Adrenal gland (tissue), 12 donors: Measurements from ENCODE around the gene DMXL2. TPM values are rescaled to one million over a fixed set of nuclear protein-coding genes. Genes with fewer than 3 reads are reported as not detected.

Source experiments
- DNase-seq, 7 donors: peaks; one replicate each; pipeline ENCODE4 v3.0.0-alpha.2; 2019 to 2020
- H3K27ac ChIP-seq, 5 donors: fragments of 200-600 bp; sonication (generic) in 4 of 5; 1 replicate in 3 of 5; 2 replicates in 2 of 5; pipeline versions ENCODE4 v1.5.1 to v1.8.0; 2016 to 2020; ENCODE audit warnings: mild to moderate bottlenecking in 1 of 5
- H3K27me3 ChIP-seq: fragments of 200-600 bp; 2 replicates; pipeline ENCODE4 v1.8.0; 2021
- H3K36me3 ChIP-seq, 2 donors: fragments of 200-600 bp; replicated peaks in 1 of 2; 1 replicate in 1 of 2; 2 replicates in 1 of 2; pipeline versions ENCODE4 v1.5.1 to v1.8.0; 2018 to 2022
- H3K4me1 ChIP-seq, 2 donors: fragments of 200-600 bp; replicated peaks in 1 of 2; 1 replicate in 1 of 2; 2 replicates in 1 of 2; pipeline versions ENCODE4 v1.5.1 to v1.8.0; 2018 to 2021
- H3K4me3 ChIP-seq, 4 donors: fragments of 200-600 bp; sonication (generic) in 3 of 4; one replicate each; pipeline ENCODE4 v1.5.1; 2016 to 2018
- H3K9me3 ChIP-seq, 3 donors: fragments of 200-600 bp; sonication (generic) in 1 of 3; replicated peaks in 1 of 3; 1 replicate in 2 of 3; 2 replicates in 1 of 3; pipeline versions ENCODE4 v1.5.1 to v1.8.0; 2016 to 2021
- CTCF ChIP-seq, 6 experiments: fragments of 450-650 bp in 4 of 6; fragments of 200-600 bp in 2 of 6; sonication (generic) in 1 of 6; IDR thresholded peaks; 1 replicate in 5 of 6; 2 replicates in 1 of 6; pipeline versions ENCODE4 v1.5.1 to v1.8.0; 2016 to 2021; ENCODE audit warnings: antibody characterized with exemption in 6 of 6, mild to moderate bottlenecking in 2 of 6, moderate library complexity in 1 of 6
- POLR2A ChIP-seq, 2 donors: fragments of 450-650 bp; IDR thresholded peaks; one replicate each; pipeline ENCODE4 v1.6.1; 2017; ENCODE audit warnings: antibody characterized with exemption in 2 of 2, mild to moderate bottlenecking in 2 of 2, moderate library complexity in 1 of 2
- WGBS, 4 donors: extraction: QIAGEN DNeasy Blood & Tissue Kit in 2 of 4; methylation state at CpG; one replicate each; pipeline versions ENCODE4 v1.1.5 to v1.1.7; 2013 to 2017; 5-methylcytosine and 5-hydroxymethylcytosine counted together
- intact Hi-C, 2 donors: fragments of 100-400 bp; cut with DNase I; formaldehyde crosslinking; loops; one replicate each; pipeline versions ENCODE4 v1.14.1 to v1.15.0; 2022 to 2023
- polyA plus RNA-seq, 3 donors: library from polyadenylated mRNA; stranded (reverse); fragments of 200-250 nt in 2 of 3; fragments of 350-450 nt in 1 of 3; fragmentation: Illumina TruSeq in 1 of 3; extraction: RNeasy Lipid Tissue Mini Kit (QIAGEN cat#74804) in 1 of 3; gene quantifications; one replicate each; pipeline ENCODE4 v1.2.3, GENCODE V29; 2013 to 2014
- total RNA-seq, 9 donors: library from RNA; depleted of rRNA in 4 of 9; stranded (reverse); fragments of >200 nt in 4 of 9; fragments of 120-200 nt in 1 of 9; fragmentation: NEBNext Ultra II Directional in 1 of 9; extraction: Animal tissue kit (Norgen Biotek cat#: 25700) in 1 of 9; gene quantifications; one replicate each; pipeline versions ENCODE4 v1.1.0 to v1.2.4, GENCODE V29; 2013 to 2023
- donor health status: healthy with polysubstance abuse.
- donor health status: Bipolar disorder and iron deficiency.
- donor health status: DM: yes; HTN: yes; CAD: no.
- donor health status: DM: no; HTN: no; CAD: no.
- donor health status: DM: no; HTN: no; CAD: no.
- donor health status: DM: yes; HTN: yes; CAD: no.

Gene DMXL2
- total and polyA plus RNA-seq, 12 donors, result 19.6 to 51.4 (median 24.8) TPM

- Histone ChIP-seq H3K27me3 (no peaks in the 10 kb centered on the region), H3K27ac (no peak overlapping the region), H3K4me3 (no peak overlapping the region), H3K4me1 (no peaks in the 10 kb centered on the region), H3K9me3 (no peaks in the 10 kb centered on the region), H3K36me3 (peaks cover 0 to 9% of the 10 kb centered on the region in 2 donors)
- intact Hi-C loops, result no loop called here
- no peak for DNase-seq
- peak in 2 of 6 experiments; percentile 7 to 26 for TF ChIP-seq CTCF (IDR thresholded peaks at IDR 0.05)
- no peak for TF ChIP-seq POLR2A (IDR thresholded peaks at IDR 0.05)
- WGBS, 4 donors, result 88 to 94% (median 90%) methylated on average over 5 of the region's 5 CpGs
These were observed 123.1 kb downstream of the DMXL2 start for GRCh38 chr15:51499379-51499976.

- no peaks in the 10 kb centered on the region for H3K9me3 ChIP-seq
These were observed 124.8 kb downstream of the DMXL2 start for GRCh38 chr15:51497806-51498205.

GRCh38 chr15:51496246-51496645 lies 126.3 kb downstream of the DMXL2 start:
- Histone ChIP-seq H3K4me3 (no peak overlapping the region), H3K9me3 (no peaks in the 10 kb centered on the region), H3K36me3 (peaks cover 0 to 9% of the 10 kb centered on the region in 2 donors), H3K27me3 (no peaks in the 10 kb centered on the region), H3K4me1 (no peaks in the 10 kb centered on the region), H3K27ac (no peak overlapping the region)
- TF ChIP-seq CTCF (IDR thresholded peaks at IDR 0.05) (no peak), POLR2A (IDR thresholded peaks at IDR 0.05) (no peak)
- intact Hi-C loops, result no loop called here
- WGBS, 4 donors, result 69 to 80% (median 74%) methylated on average over 1 of the region's 1 CpG
- DNase-seq, result no peak

More at GRCh38 chr15:51497806-51498205, 124.8 kb downstream of the DMXL2 start:
- no peak for DNase-seq
- Histone ChIP-seq H3K27me3 (no peaks in the 10 kb centered on the region), H3K36me3 (peaks cover 0 to 9% of the 10 kb centered on the region in 2 donors), H3K27ac (no peak overlapping the region), H3K4me3 (no peak overlapping the region), H3K4me1 (no peaks in the 10 kb centered on the region)
- TF ChIP-seq CTCF (IDR thresholded peaks at IDR 0.05) (no peak), POLR2A (IDR thresholded peaks at IDR 0.05) (no peak)
- 95 to 99% (median 98%) methylated on average over 3 of the region's 3 CpGs for WGBS, 4 donors
- intact Hi-C loops, result no loop called here

DNA sequence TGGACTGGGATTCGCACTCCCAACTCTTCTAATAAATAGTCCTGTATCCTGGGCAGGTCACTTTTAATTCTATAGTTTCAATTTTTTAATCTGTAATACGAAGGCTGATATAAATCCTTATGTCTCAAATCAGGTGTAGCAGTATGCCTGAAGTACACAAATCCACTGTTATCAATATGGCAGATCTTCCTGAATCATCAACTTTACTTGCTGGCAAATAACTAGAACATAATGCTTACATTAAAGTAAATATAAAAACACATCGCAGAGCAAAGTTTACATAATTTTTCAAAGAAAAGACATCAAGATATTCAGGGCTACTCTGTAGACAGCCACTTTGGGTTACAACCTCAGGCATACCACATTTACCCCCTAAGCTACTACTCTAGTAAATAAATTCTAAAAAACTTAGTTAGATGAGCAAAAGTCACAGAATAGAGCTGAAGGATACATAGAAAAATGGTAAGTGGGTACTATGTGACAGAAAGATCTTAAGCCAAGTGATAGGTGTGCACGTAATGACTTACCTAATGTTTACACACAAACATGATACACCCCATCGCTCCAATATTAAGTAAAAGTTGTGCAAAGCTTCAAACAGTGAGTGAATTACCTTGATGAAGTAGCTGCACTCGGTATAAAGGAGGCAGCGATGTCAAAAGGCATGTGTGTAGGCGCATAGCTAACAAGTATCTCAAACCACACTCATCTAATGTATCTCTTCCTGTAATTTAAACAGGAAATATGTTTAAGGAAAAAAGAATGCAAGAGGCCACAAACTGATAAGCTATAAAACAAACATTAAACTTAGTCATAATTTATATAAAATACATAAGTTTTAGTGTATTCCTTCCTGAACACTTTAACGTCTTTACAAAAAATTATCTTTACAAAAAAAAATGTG lies 127.9 kb downstream of the DMXL2 start:
- TF ChIP-seq POLR2A (IDR thresholded peaks at IDR 0.05), result no peak
- TF ChIP-seq CTCF (IDR thresholded peaks at IDR 0.05), result no peak
- intact Hi-C loops, result no loop called here
- Histone ChIP-seq H3K27ac (no peak overlapping the region), H3K4me1 (no peaks in the 10 kb centered on the region), H3K27me3 (no peaks in the 10 kb centered on the region), H3K36me3 (peaks cover 0 to 9% of the 10 kb centered on the region in 2 donors), H3K4me3 (no peak overlapping the region), H3K9me3 (no peaks in the 10 kb centered on the region)
- WGBS, 4 donors, result 88 to 92% (median 91%) methylated on average over 9 of the region's 9 CpGs
- no peak for DNase-seq
